CD14-positive monocyte (primary cell): ENCODE measurements around the gene SMURF1. TPM values are rescaled to one million over a fixed set of nuclear protein-coding genes. Genes with fewer than 3 reads are reported as not detected.

ENCODE experiments used
- DNase-seq, 3 donors: peaks; one replicate each; pipeline ENCODE4 v3.0.0-alpha.2; 2011 to 2022
- H2AFZ ChIP-seq: 2 replicates; pipeline ENCODE4 v1.6.0; 2012; ENCODE audit warnings: mild to moderate bottlenecking, low read depth, low read length, inconsistent platforms; ENCODE audit not compliant: insufficient read depth, poor library complexity, severe bottlenecking
- H3K27ac ChIP-seq, 2 donors: 1 replicate in 1 of 2; 2 replicates in 1 of 2; pipeline ENCODE4 v1.5.1; 2012 to 2013; ENCODE audit warnings: low read length in 2 of 2, control low read depth in 1 of 2, inconsistent platforms in 1 of 2, low read depth in 1 of 2, mild to moderate bottlenecking in 1 of 2
- H3K27me3 ChIP-seq, 2 donors: one replicate each; pipeline versions ENCODE4 v1.6.0 to v1.6.1; 2011 to 2013; ENCODE audit warnings: low read length in 2 of 2; ENCODE audit not compliant: control insufficient read depth in 2 of 2, insufficient read depth in 2 of 2
- H3K36me3 ChIP-seq, 2 donors: replicated peaks in 1 of 2; 1 replicate in 1 of 2; 2 replicates in 1 of 2; pipeline versions ENCODE4 v1.5.1 to v1.6.1; 2012 to 2013; ENCODE audit warnings: low read length in 2 of 2, control low read depth in 1 of 2, inconsistent platforms in 1 of 2, mild to moderate bottlenecking in 1 of 2; ENCODE audit not compliant: insufficient read depth in 2 of 2, control insufficient read depth in 1 of 2
- H3K4me1 ChIP-seq, 2 donors: 1 replicate in 1 of 2; 2 replicates in 1 of 2; pipeline versions ENCODE4 v1.5.1 to v1.6.1; 2012 to 2013; ENCODE audit warnings: low read length in 2 of 2, control low read depth in 1 of 2, inconsistent platforms in 1 of 2, mild to moderate bottlenecking in 1 of 2, moderate library complexity in 1 of 2; ENCODE audit not compliant: insufficient read depth in 2 of 2, control insufficient read depth in 1 of 2
- H3K4me2 ChIP-seq: replicated peaks from 2 replicates; pipeline ENCODE3; 2012; ENCODE audit warnings: low read length, moderate library complexity, mild to moderate bottlenecking; ENCODE audit not compliant: poor library complexity, severe bottlenecking; ENCODE audit errors: extremely low read depth
- H3K4me3 ChIP-seq, 3 experiments: fragments of 200-600 bp in 1 of 3; sonication (generic) in 1 of 3; replicated peaks in 1 of 3; 1 replicate in 2 of 3; 2 replicates in 1 of 3; pipeline ENCODE4 v1.5.1; 2011 to 2013; ENCODE audit warnings: low read length in 3 of 3, mild to moderate bottlenecking in 3 of 3, control low read depth in 2 of 3, low read depth in 2 of 3, inconsistent platforms in 1 of 3, moderate library complexity in 1 of 3
- H3K79me2 ChIP-seq: 2 replicates; pipeline ENCODE4 v1.6.0; 2012; ENCODE audit warnings: mild to moderate bottlenecking, control low read depth, inconsistent platforms, low read length, moderate library complexity; ENCODE audit not compliant: insufficient read depth
- H3K9ac ChIP-seq: 2 replicates; pipeline ENCODE4 v1.6.0; 2017; ENCODE audit warnings: low read length, mild to moderate bottlenecking; ENCODE audit not compliant: insufficient read depth, poor library complexity, severe bottlenecking
- H3K9me3 ChIP-seq, 2 donors: replicated peaks in 1 of 2; 1 replicate in 1 of 2; 2 replicates in 1 of 2; pipeline versions ENCODE4 v1.5.1 to v1.6.1; 2012 to 2013; ENCODE audit warnings: low read length in 2 of 2, control low read depth in 1 of 2; ENCODE audit not compliant: control insufficient read depth in 1 of 2, insufficient read depth in 1 of 2
- H4K20me1 ChIP-seq: 2 replicates; pipeline ENCODE4 v1.6.0; 2012; ENCODE audit warnings: mild to moderate bottlenecking, low read length, control low read depth, moderate library complexity; ENCODE audit not compliant: insufficient read depth
- H3K27ac Mint-ChIP-seq, 7 donors: one replicate each; pipeline ENCODE4 v1.8.0; 2020; ENCODE audit warnings: mild to moderate bottlenecking in 7 of 7, mixed read lengths in 7 of 7, moderate library complexity in 6 of 7, inconsistent platforms in 2 of 7
- H3K27me3 Mint-ChIP-seq, 3 donors: one replicate each; pipeline ENCODE4 v1.8.0; 2021 to 2022; ENCODE audit warnings: low read depth in 3 of 3, mild to moderate bottlenecking in 3 of 3, mixed read lengths in 3 of 3, moderate library complexity in 3 of 3, inconsistent platforms in 1 of 3
- H3K36me3 Mint-ChIP-seq, 2 donors: one replicate each; pipeline ENCODE4 v1.8.0; 2020; ENCODE audit warnings: mixed read lengths in 2 of 2, inconsistent platforms in 1 of 2, mild to moderate bottlenecking in 1 of 2
- H3K4me1 Mint-ChIP-seq: one replicate; pipeline ENCODE4 v1.8.0; 2020; ENCODE audit warnings: mild to moderate bottlenecking, mixed read lengths
- H3K4me3 Mint-ChIP-seq, 2 donors: one replicate each; pipeline ENCODE4 v1.8.0; 2020; ENCODE audit warnings: mild to moderate bottlenecking in 2 of 2, mixed read lengths in 2 of 2, moderate library complexity in 1 of 2
- H3K9me3 Mint-ChIP-seq, 7 donors: one replicate each; pipeline ENCODE4 v1.8.0; 2020 to 2022; ENCODE audit warnings: mixed read lengths in 7 of 7, mild to moderate bottlenecking in 6 of 7, moderate library complexity in 6 of 7, inconsistent platforms in 2 of 7
- CTCF ChIP-seq: fragments of 200-600 bp; IDR thresholded peaks from one replicate; pipeline ENCODE4 v1.8.0; 2022; ENCODE audit warnings: antibody characterized with exemption, mild to moderate bottlenecking
- WGBS: methylation state at CpG from one replicate; pipeline ENCODE4 v1.1.5; 2013; ENCODE audit warnings: missing lambda C conversion rate; ENCODE audit not compliant: insufficient coverage; 5-methylcytosine and 5-hydroxymethylcytosine counted together
- intact Hi-C, 2 donors: fragments of 100-400 bp; cut with micrococcal nuclease; formaldehyde crosslinking; loops; one replicate each; pipeline versions ENCODE4 v1.15.0 to v1.15.1; 2023
- polyA plus RNA-seq, 3 donors: library from polyadenylated mRNA; depleted of rRNA in 1 of 3; unstranded in 2 of 3; stranded (reverse) in 1 of 3; fragments of 300-500 nt in 2 of 3; fragments of >200 nt in 1 of 3; fragmentation: Illumina TruSeq in 2 of 3; gene quantifications; 1 replicate in 2 of 3; 2 replicates in 1 of 3; pipeline ENCODE4 v1.2.3, GENCODE V29; 2012 to 2021

SMURF1 gene
- polyA plus RNA-seq, 3 donors, result 0.48 to 15.8 (median 1.6) TPM

- intact Hi-C loops, result no loop called here
- Mint-ChIP-seq H3K27ac (no peak overlapping the region), H3K9me3 (peaks cover 0 to 2% (median 0%) of the 10 kb centered on the region in 7 donors), H3K4me3 (no peak overlapping the region), H3K27me3 (no peaks in the 10 kb centered on the region), H3K36me3 (peaks cover 74 to 84% of the 10 kb centered on the region in 2 donors), H3K4me1 (no peaks in the 10 kb centered on the region)
- H3K27me3 ChIP-seq, result no peaks in the 10 kb centered on the region
- no peak for TF ChIP-seq CTCF
- no peak overlapping the region for H2AFZ ChIP-seq
- DNase-seq, result no peak
- no peaks in the 10 kb centered on the region for H4K20me1 ChIP-seq
- no peaks in the 10 kb centered on the region for H3K79me2 ChIP-seq
- H3K4me3 ChIP-seq, result no peak overlapping the region
- no peaks in the 10 kb centered on the region for H3K4me1 ChIP-seq
- WGBS, result no CpG with 5 or more reads among the region's 9 CpGs
- H3K36me3 ChIP-seq, result peaks cover 66 to 90% of the 10 kb centered on the region in 2 donors
- no peak overlapping the region for H3K27ac ChIP-seq
- no peaks in the 10 kb centered on the region for H3K9me3 ChIP-seq
- H3K4me2 ChIP-seq, result no peak overlapping the region
- H3K9ac ChIP-seq, result no peak overlapping the region
Observed at GRCh38 chr7:99054781-99055180, 89.1 kb downstream of the SMURF1 start.

- no peak for TF ChIP-seq CTCF
- no peak overlapping the region for H3K27ac Mint-ChIP-seq
- Histone ChIP-seq H3K4me1 (no peaks in the 10 kb centered on the region), H4K20me1 (peaks cover 4% of the 10 kb centered on the region), H3K27me3 (no peaks in the 10 kb centered on the region), H3K79me2 (no peaks in the 10 kb centered on the region), H2AFZ (no peak overlapping the region), H3K4me2 (no peak overlapping the region), H3K36me3 (peaks cover 82 to 98% of the 10 kb centered on the region in 2 donors), H3K9ac (no peak overlapping the region), H3K4me3 (no peak overlapping the region), H3K9me3 (no peaks in the 10 kb centered on the region), H3K27ac (no peak overlapping the region)
- no peaks in the 10 kb centered on the region for H3K4me1 Mint-ChIP-seq
- H3K36me3 Mint-ChIP-seq, result peaks cover 82 to 99% of the 10 kb centered on the region in 2 donors
- 100% methylated on average over 1 of the region's 2 CpGs for WGBS
- intact Hi-C loops, result no loop called here
- H3K27me3 Mint-ChIP-seq, result no peaks in the 10 kb centered on the region
- H3K9me3 Mint-ChIP-seq, result peaks cover 0 to 2% (median 0%) of the 10 kb centered on the region in 7 donors
- no peak for DNase-seq
- H3K4me3 Mint-ChIP-seq, result no peak overlapping the region
Observed at GRCh38 chr7:99050971-99051370, 92.9 kb downstream of the SMURF1 start.
